Caco-2 (cell line): ENCODE measurements around the gene LPGAT1. TPM values are rescaled to one million over a fixed set of nuclear protein-coding genes. Genes with fewer than 3 reads are reported as not detected.

ENCODE experiments used
- BruUV-seq: library from RNA; stranded (reverse); fragments of 400-500 nt; replicated peaks from 2 replicates; lab custom pipeline; 2021; lab: Mats Ljungman, UMichigan
- CTCF ChIA-PET: fragments of 300-600 bp; sonication (Branson Sonifier 250); formaldehyde crosslinking; loops from one replicate; lab custom pipeline; 2022; ENCODE audit warnings: antibody characterized with exemption; lab: Charles Lee
- POLR2A ChIA-PET: fragments of 300-600 bp; sonication (Branson Sonifier 250); formaldehyde crosslinking; loops from one replicate; lab custom pipeline; 2022; ENCODE audit warnings: antibody characterized with exemption; lab: Charles Lee
- DNase-seq, 2 experiments: peaks; one replicate each; pipeline versions ENCODE4 v3.0.0 to v3.0.0-alpha.2; 2020 to 2022
- H3K27me3 ChIP-seq: replicated peaks from 2 replicates; pipeline ENCODE4 v1.6.0; 2011; ENCODE audit warnings: low read length; ENCODE audit not compliant: control insufficient read depth, insufficient read depth
- H3K36me3 ChIP-seq: 2 replicates; pipeline ENCODE4 v1.5.1; 2011; ENCODE audit warnings: low read length; ENCODE audit not compliant: control insufficient read depth, insufficient read depth
- H3K4me1 ChIP-seq: fragments of 250-450 bp; sonication (Bioruptor Pico); 2 replicates; pipeline ENCODE4 v1.5.1; 2020; ENCODE audit warnings: mild to moderate bottlenecking
- H3K4me3 ChIP-seq: 2 replicates; pipeline ENCODE4 v1.5.1; 2011; ENCODE audit warnings: low read depth, mild to moderate bottlenecking, control low read depth, low read length
- H3K9me3 ChIP-seq: fragments of 250-450 bp; sonication (Bioruptor Pico); 2 replicates; pipeline ENCODE4 v1.5.1; 2020; ENCODE audit warnings: mild to moderate bottlenecking, moderate library complexity
- H3K27ac Mint-ChIP-seq: one replicate; pipeline ENCODE4 v1.8.0; 2022; ENCODE audit warnings: mixed read lengths; ENCODE audit not compliant: unreplicated experiment
- H3K27me3 Mint-ChIP-seq: one replicate; pipeline ENCODE4 v1.8.0; 2022; ENCODE audit warnings: mixed read lengths; ENCODE audit not compliant: insufficient read depth, unreplicated experiment
- H3K36me3 Mint-ChIP-seq: one replicate; pipeline ENCODE4 v1.8.0; 2022; ENCODE audit warnings: mild to moderate bottlenecking, mixed read lengths; ENCODE audit not compliant: insufficient read depth, unreplicated experiment
- H3K4me1 Mint-ChIP-seq: one replicate; pipeline ENCODE4 v1.8.0; 2022; ENCODE audit warnings: low read depth, mixed read lengths; ENCODE audit not compliant: unreplicated experiment
- H3K4me3 Mint-ChIP-seq: one replicate; pipeline ENCODE4 v1.8.0; 2022; ENCODE audit warnings: mild to moderate bottlenecking, moderate library complexity, mixed read lengths; ENCODE audit not compliant: unreplicated experiment
- H3K9me3 Mint-ChIP-seq: one replicate; pipeline ENCODE4 v1.8.0; 2022; ENCODE audit warnings: mixed read lengths; ENCODE audit not compliant: unreplicated experiment
- CTCF ChIP-seq, 2 experiments: fragments of 200-600 bp in 1 of 2; IDR thresholded peaks; 1 replicate in 1 of 2; 2 replicates in 1 of 2; pipeline versions ENCODE4 v1.5.1 to v1.8.0; 2011 to 2022; ENCODE audit warnings: antibody characterized with exemption in 1 of 2, control low read depth in 1 of 2, inconsistent platforms in 1 of 2, low read depth in 1 of 2, low read length in 1 of 2, mild to moderate bottlenecking in 1 of 2, moderate library complexity in 1 of 2; ENCODE audit not compliant: insufficient read depth in 1 of 2, severe bottlenecking in 1 of 2, unreplicated experiment in 1 of 2
- intact Hi-C: fragments of 100-400 bp; cut with micrococcal nuclease; formaldehyde crosslinking; loops from one replicate; pipeline ENCODE4 v1.10.0; 2022; ENCODE audit not compliant: unreplicated experiment
- total RNA-seq: library from RNA; stranded (reverse); gene quantifications from 2 replicates; pipeline ENCODE4 v1.2.3, GENCODE V29; 2022

Gene LPGAT1
- total RNA-seq, 1 experiment from 2014 or later, result 25.6 TPM

GRCh38 chr1:211832661-211833060, 2.1 kb upstream of the LPGAT1 start:
- Mint-ChIP-seq H3K4me1 (peaks cover 5% of the 10 kb centered on the region), H3K4me3 (no peak overlapping the region)

GRCh38 chr1:211831558-211832323, 1.2 kb upstream of the LPGAT1 start:
- H3K36me3 ChIP-seq, result no peaks in the 10 kb centered on the region
- H3K27me3 ChIP-seq, result no peaks in the 10 kb centered on the region
- peaks cover 5% of the 10 kb centered on the region for H3K4me1 Mint-ChIP-seq
- DNase-seq, result no peak
- no peak overlapping the region for H3K4me3 ChIP-seq
- BruUV-seq, result no TSS peak
- peaks cover 6% of the 10 kb centered on the region for H3K36me3 Mint-ChIP-seq
- H3K27ac Mint-ChIP-seq, result no peak overlapping the region
- no peaks in the 10 kb centered on the region for H3K9me3 ChIP-seq
- no peaks in the 10 kb centered on the region for H3K27me3 Mint-ChIP-seq
- ChIA-PET POLR2A (no interaction called here), CTCF (no interaction called here)
- no peaks in the 10 kb centered on the region for H3K4me1 ChIP-seq
- no peak for TF ChIP-seq CTCF (IDR thresholded peaks at IDR 0.05; ENCODE audit: insufficient read depth in 1 of 2, low read depth in 1 of 2, low read length in 1 of 2, severe bottlenecking in 1 of 2, unreplicated experiment in 1 of 2)
- no peaks in the 10 kb centered on the region for H3K9me3 Mint-ChIP-seq
- intact Hi-C loops, result loop anchor here (10.0 kb wide), 1 partner anchor 203 kb away; the partner anchor contains the start of genes DTL and INTS7
- peak overlapping the region; percentile 96 for H3K4me3 Mint-ChIP-seq

More at GRCh38 chr1:211832661-211833060, 2.1 kb upstream of the LPGAT1 start:
- Mint-ChIP-seq H3K9me3 (no peaks in the 10 kb centered on the region), H3K27me3 (no peaks in the 10 kb centered on the region), H3K36me3 (peaks cover 6% of the 10 kb centered on the region), H3K27ac (no peak overlapping the region)
- no TSS peak for BruUV-seq
- H3K9me3 ChIP-seq, result no peaks in the 10 kb centered on the region
- intact Hi-C loops, result loop anchor here (10.0 kb wide), 1 partner anchor 202 kb away; the partner anchor contains the start of genes DTL and INTS7
- no peaks in the 10 kb centered on the region for H3K36me3 ChIP-seq
- no peak for DNase-seq
- CTCF ChIA-PET, result no interaction called here
- POLR2A ChIA-PET, result no interaction called here
- TF ChIP-seq CTCF (IDR thresholded peaks at IDR 0.05; ENCODE audit: insufficient read depth in 1 of 2, low read depth in 1 of 2, low read length in 1 of 2, severe bottlenecking in 1 of 2, unreplicated experiment in 1 of 2), result no peak
- no peaks in the 10 kb centered on the region for H3K4me1 ChIP-seq
- H3K27me3 ChIP-seq, result no peaks in the 10 kb centered on the region
- H3K4me3 ChIP-seq, result no peak overlapping the region

- Mint-ChIP-seq H3K4me3 (peak overlapping the region; percentile 96), H3K36me3 (peaks cover 6% of the 10 kb centered on the region), H3K9me3 (no peaks in the 10 kb centered on the region), H3K27me3 (no peaks in the 10 kb centered on the region), H3K27ac (peak overlapping the region; percentile 76), H3K4me1 (peaks cover 5% of the 10 kb centered on the region)
- Histone ChIP-seq H3K36me3 (no peaks in the 10 kb centered on the region), H3K4me1 (no peaks in the 10 kb centered on the region), H3K27me3 (no peaks in the 10 kb centered on the region), H3K9me3 (no peaks in the 10 kb centered on the region), H3K4me3 (peak overlapping the region; percentile 56)
- BruUV-seq, result no TSS peak
- intact Hi-C loops, result loop anchor here (10.0 kb wide), 1 partner anchor 205 kb away; the partner anchor contains the start of genes DTL and INTS7
- no peak for DNase-seq
- ChIA-PET CTCF (interaction anchor here (1.1 kb wide), 1 partner anchor 79 kb away, joined by 3 read pairs; no protein-coding TSS in a partner anchor), POLR2A (no interaction called here)
- TF ChIP-seq CTCF (IDR thresholded peaks at IDR 0.05; ENCODE audit: insufficient read depth in 1 of 2, low read depth in 1 of 2, low read length in 1 of 2, severe bottlenecking in 1 of 2, unreplicated experiment in 1 of 2), result no peak
These were observed 572 bp downstream of the LPGAT1 start for GRCh38 chr1:211830055-211830327.
